ENCODE results near the gene RRBP1.

RRBP1 gene

DNA sequence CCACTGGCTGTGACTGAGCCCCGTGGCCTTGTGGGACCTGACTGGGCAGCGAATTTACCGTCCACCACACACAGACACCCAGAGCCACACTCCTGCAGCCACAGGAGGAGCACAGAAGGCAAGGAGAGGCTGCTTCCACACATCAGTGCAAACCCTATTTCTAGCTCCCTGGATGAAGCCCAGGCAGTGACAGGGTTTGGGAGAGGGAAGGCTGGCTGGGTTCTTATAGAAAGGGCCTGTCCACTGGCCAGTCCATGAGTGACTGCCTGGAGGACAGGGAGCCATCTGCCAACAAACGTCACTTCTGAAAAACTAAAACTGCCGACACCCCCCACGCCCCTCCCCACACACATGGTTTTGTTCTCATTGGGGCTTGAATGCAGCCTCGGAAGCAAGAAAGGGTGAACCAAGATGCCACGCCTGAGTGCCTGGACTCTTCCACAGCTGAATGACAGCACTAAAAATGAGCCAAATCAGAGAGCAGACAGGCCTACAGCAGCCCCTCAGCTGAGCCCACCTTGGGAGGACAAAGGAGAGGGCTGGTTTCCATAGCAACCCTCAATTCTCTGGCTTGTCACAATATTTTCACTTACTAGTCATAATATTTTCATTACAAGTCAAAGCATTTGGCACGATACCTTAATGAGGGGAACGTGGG lies 38.4 kb downstream of the RRBP1 start:
- no peak overlapping the region for H3K4me3 ChIP-seq (ENCODE audit: control insufficient read depth, low read depth, low read length)
- no peak for DNase-seq (ENCODE audit: low read depth)
- TF ChIP-seq CTCF (conservative IDR thresholded peaks at IDR 0.05; ENCODE audit: control insufficient read depth, insufficient read depth, low read depth, low read length) = no peak

- no peak for DNase-seq (ENCODE audit: low read depth)
- H3K4me3 ChIP-seq (ENCODE audit: control insufficient read depth, low read depth, low read length) = no peak overlapping the region
- TF ChIP-seq CTCF (conservative IDR thresholded peaks at IDR 0.05; ENCODE audit: control insufficient read depth, insufficient read depth, low read depth, low read length) = no peak
These were observed 39.4 kb downstream of the RRBP1 start for GRCh38 chr20:17642404-17643269.

DNA sequence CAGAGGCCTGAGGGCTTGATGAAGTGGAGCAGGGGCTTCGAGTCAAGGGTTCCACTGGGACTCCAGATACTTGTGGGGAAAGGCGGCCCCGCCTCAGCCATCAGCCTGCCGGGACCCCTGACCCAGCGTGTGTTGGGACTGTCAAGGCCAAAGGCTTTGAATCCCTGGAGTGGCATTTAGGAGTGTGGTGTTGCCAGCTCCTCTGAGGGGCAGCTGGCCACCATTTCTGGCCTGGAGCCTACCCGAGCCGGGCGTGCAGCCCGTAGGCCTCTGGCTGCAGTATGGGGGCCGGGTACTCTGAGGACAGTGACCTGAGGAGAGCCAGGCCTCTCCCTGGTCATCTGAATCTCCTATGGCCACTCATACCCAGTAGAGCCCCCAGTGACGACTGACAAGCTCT lies 40.0 kb downstream of the RRBP1 start:
- TF ChIP-seq CTCF (conservative IDR thresholded peaks at IDR 0.05; ENCODE audit: control insufficient read depth, insufficient read depth, low read depth, low read length) = no peak
- DNase-seq (ENCODE audit: low read depth) = no peak
- H3K4me3 ChIP-seq (ENCODE audit: control insufficient read depth, low read depth, low read length) = no peak overlapping the region

DNA sequence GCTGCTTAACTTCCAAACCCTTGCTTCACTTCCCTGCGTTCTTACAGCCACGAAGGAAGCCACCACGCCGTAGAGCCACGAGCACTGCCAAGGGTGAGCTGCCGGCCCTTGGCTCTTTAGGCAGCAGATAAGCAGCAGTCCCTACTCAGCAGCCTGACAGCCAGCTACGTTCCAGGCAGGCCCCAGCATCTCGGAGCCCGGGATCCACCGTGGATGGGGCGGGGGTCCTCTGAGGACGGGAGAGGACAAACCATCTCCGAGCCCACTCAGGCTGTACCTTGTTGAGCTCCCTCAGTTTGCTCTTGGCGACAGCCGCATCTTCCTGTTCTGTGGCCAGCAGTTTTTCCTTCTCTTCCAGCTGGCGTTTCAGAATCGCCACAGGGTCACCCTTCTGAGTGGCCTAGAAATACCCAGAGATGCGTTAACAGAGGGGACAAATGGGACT lies 40.5 kb downstream of the RRBP1 start:
- H3K4me3 ChIP-seq (ENCODE audit: control insufficient read depth, low read depth, low read length) = no peak overlapping the region
- no peak for DNase-seq (ENCODE audit: low read depth)
- TF ChIP-seq CTCF (conservative IDR thresholded peaks at IDR 0.05; ENCODE audit: control insufficient read depth, insufficient read depth, low read depth, low read length) = no peak

- no peak overlapping the region for H3K4me3 ChIP-seq (ENCODE audit: control insufficient read depth, low read depth, low read length)
- DNase-seq (ENCODE audit: low read depth) = no peak
- no peak for TF ChIP-seq CTCF (conservative IDR thresholded peaks at IDR 0.05; ENCODE audit: control insufficient read depth, insufficient read depth, low read depth, low read length)
These were observed 41.1 kb downstream of the RRBP1 start for GRCh38 chr20:17640875-17641378.

DNA sequence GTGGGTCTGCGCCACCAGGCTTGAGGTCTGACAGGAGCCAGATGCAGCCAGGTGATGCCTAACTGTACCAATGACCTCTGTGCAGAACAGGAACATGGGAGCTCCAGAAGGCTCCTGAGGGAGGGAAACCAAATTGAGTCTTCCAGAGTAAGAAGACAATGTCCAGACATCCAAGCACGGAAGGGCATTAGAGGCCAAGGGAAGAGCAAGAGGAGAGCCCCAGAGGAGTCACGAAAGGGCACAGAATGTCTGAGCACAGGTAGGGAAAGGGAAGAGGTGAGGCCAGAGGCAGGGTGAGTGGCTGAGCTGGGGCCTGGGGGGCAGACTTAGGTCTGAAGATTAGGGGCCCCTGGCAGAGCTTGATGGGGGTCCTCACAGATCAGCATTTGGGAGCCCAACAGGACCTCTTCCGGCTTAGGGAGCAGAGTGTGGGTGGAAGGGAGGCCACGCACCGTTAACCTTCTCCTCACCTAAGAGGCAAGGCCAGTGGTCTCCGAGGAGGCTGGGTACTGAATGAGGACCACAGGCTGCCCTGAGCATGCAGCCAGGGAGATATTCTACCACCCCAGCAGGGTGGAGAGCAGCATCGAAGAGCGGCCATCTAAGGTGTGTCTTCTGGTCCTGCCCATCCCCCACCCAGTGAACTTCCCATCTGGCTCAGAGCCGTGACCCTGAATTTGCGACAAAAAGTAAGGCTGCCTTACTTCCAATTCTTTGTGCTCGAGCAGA lies 41.7 kb downstream of the RRBP1 start:
- no peak for DNase-seq (ENCODE audit: low read depth)
- no peak for TF ChIP-seq CTCF (conservative IDR thresholded peaks at IDR 0.05; ENCODE audit: control insufficient read depth, insufficient read depth, low read depth, low read length)
- no peak overlapping the region for H3K4me3 ChIP-seq (ENCODE audit: control insufficient read depth, low read depth, low read length)

Data from fibroblast of mammary gland (primary cell).